ENCODE results near the gene DAP3.

DNA sequence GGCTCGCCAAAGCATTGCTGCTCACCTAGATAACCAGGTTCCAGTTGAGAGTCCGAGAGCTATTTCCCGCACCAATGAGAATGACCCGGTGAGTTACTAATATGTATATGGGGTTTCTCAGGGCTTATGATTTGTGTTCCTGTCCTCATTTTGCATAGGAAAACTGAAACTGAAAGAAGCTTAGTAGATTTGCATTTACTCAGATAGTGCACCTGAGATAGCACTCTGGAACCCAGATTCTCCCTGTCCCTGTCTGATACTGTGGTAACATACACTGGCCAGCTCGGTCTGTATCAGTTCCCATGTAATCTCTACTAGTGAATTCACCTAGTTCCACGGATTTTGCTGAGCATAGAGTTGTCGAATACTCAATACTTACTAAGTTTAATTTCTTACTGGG is 28.1 kb downstream of the DAP3 start:
- TF ChIP-seq, protein P1, sequence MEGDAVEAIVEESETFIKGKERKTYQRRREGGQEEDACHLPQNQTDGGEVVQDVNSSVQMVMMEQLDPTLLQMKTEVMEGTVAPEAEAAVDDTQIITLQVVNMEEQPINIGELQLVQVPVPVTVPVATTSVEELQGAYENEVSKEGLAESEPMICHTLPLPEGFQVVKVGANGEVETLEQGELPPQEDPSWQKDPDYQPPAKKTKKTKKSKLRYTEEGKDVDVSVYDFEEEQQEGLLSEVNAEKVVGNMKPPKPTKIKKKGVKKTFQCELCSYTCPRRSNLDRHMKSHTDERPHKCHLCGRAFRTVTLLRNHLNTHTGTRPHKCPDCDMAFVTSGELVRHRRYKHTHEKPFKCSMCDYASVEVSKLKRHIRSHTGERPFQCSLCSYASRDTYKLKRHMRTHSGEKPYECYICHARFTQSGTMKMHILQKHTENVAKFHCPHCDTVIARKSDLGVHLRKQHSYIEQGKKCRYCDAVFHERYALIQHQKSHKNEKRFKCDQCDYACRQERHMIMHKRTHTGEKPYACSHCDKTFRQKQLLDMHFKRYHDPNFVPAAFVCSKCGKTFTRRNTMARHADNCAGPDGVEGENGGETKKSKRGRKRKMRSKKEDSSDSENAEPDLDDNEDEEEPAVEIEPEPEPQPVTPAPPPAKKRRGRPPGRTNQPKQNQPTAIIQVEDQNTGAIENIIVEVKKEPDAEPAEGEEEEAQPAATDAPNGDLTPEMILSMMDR (tag by site-specific recombination; IDR thresholded peaks at IDR 0.05) = no peak
- TF ChIP-seq BCL11B (tag by site-specific recombination; IDR thresholded peaks at IDR 0.05; ENCODE audit: low read depth) = no peak
